ENCODE results near the gene DNAJC5G. TPM values are rescaled to one million over a fixed set of nuclear protein-coding genes. Genes with fewer than 3 reads are reported as not detected.

The DNAJC5G gene
- total RNA-seq, 6 experiments from 2014 or later, result not detected

GRCh38 chr2:27236136-27236535 is 39.1 kb upstream of the DNAJC5G start:
- Mint-ChIP-seq H3K4me3 (no peak overlapping the region), H3K36me3 (ENCODE audit: low read depth) (peaks cover 47% of the 10 kb centered on the region), H3K27me3 (ENCODE audit: insufficient read depth) (no peaks in the 10 kb centered on the region; the same call in 1 of the 2 replicates), H3K4me1 (ENCODE audit: low read depth) (no peaks in the 10 kb centered on the region), H3K27ac (no peak overlapping the region), H3K9me3 (no peaks in the 10 kb centered on the region)
- DNase-seq, result no peak
- TF ChIP-seq, protein P1, sequence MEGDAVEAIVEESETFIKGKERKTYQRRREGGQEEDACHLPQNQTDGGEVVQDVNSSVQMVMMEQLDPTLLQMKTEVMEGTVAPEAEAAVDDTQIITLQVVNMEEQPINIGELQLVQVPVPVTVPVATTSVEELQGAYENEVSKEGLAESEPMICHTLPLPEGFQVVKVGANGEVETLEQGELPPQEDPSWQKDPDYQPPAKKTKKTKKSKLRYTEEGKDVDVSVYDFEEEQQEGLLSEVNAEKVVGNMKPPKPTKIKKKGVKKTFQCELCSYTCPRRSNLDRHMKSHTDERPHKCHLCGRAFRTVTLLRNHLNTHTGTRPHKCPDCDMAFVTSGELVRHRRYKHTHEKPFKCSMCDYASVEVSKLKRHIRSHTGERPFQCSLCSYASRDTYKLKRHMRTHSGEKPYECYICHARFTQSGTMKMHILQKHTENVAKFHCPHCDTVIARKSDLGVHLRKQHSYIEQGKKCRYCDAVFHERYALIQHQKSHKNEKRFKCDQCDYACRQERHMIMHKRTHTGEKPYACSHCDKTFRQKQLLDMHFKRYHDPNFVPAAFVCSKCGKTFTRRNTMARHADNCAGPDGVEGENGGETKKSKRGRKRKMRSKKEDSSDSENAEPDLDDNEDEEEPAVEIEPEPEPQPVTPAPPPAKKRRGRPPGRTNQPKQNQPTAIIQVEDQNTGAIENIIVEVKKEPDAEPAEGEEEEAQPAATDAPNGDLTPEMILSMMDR (IDR thresholded peaks at IDR 0.05), result no peak

DNA sequence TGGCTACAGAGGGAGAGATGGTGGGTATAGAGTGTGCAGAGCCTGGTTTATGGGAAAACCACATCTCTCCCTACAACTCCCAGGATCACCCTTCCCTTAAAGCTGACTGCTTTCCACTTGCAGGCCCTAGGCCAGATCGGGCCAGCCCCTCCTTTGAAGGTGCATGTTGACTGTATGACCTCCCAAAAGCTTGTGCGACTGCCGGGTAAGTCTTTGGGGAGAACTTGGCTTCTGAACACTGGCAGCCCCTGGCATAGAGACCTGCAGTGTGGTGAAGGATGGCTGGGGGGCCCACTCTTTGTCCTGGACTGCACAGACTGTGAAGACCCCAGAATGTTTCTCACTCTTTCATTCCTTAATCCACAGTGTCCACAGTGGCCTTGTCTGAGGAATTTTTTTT is 38.6 kb upstream of the DNAJC5G start:
- H3K27me3 Mint-ChIP-seq (ENCODE audit: insufficient read depth), result no peaks in the 10 kb centered on the region; the same call in 1 of the 2 replicates
- H3K4me3 Mint-ChIP-seq, result no peak overlapping the region
- H3K4me1 Mint-ChIP-seq (ENCODE audit: low read depth), result no peaks in the 10 kb centered on the region
- peaks cover 43% of the 10 kb centered on the region for H3K36me3 Mint-ChIP-seq (ENCODE audit: low read depth)
- H3K9me3 Mint-ChIP-seq, result no peaks in the 10 kb centered on the region
- TF ChIP-seq, protein P1 (IDR thresholded peaks at IDR 0.05), result no peak
- no peak overlapping the region for H3K27ac Mint-ChIP-seq
- no peak for DNase-seq

DNA sequence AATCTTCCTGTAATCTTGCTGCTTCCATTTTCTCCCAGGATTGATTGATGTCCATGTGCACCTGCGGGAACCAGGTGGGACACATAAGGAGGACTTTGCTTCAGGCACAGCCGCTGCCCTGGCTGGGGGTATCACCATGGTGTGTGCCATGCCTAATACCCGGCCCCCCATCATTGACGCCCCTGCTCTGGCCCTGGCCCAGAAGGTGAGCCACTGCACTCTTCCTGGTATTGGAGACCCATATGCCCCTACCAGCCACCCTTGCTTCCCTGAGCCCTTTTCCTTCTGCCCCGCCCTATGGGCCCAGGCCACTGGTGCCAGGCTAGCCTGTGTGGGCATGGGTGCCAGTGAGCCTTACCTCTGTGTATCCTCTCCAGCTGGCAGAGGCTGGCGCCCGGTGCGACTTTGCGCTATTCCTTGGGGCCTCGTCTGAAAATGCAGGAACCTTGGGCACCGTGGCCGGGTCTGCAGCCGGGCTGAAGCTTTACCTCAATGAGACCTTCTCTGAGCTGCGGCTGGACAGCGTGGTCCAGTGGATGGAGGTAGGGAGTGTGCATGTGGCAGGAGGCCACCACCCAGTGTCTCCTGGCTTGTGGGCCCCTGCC is 37.8 kb upstream of the DNAJC5G start:
- no peaks in the 10 kb centered on the region for H3K9me3 Mint-ChIP-seq
- TF ChIP-seq, protein P1 (IDR thresholded peaks at IDR 0.05), result no peak
- H3K27ac Mint-ChIP-seq, result no peak overlapping the region
- no peaks in the 10 kb centered on the region for H3K4me1 Mint-ChIP-seq (ENCODE audit: low read depth)
- no peak overlapping the region for H3K4me3 Mint-ChIP-seq
- H3K27me3 Mint-ChIP-seq (ENCODE audit: insufficient read depth), result peaks cover 2% of the 10 kb centered on the region; the same call in 1 of the 2 replicates
- H3K36me3 Mint-ChIP-seq (ENCODE audit: low read depth), result peaks cover 40% of the 10 kb centered on the region
- no peak for DNase-seq

DNA sequence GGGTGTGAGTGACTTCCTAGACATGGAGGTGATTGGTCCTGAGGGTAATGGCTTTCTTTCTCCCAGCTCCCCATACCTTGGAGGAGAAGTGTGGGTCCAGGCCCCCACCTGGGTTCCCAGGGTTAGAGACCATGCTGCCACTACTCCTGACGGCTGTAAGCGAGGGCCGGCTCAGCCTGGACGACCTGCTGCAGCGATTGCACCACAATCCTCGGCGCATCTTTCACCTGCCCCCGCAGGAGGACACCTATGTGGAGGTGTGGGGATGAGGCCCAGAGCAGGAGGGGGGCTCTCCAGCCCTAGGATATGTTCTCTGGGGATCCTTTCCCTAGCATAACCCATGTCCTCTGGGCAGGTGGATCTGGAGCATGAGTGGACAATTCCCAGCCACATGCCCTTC is 36.3 kb upstream of the DNAJC5G start:
- Mint-ChIP-seq H3K27ac (no peak overlapping the region), H3K4me1 (ENCODE audit: low read depth) (no peaks in the 10 kb centered on the region), H3K36me3 (ENCODE audit: low read depth) (peaks cover 33% of the 10 kb centered on the region), H3K4me3 (no peak overlapping the region), H3K27me3 (ENCODE audit: insufficient read depth) (peaks cover 2% of the 10 kb centered on the region; the same call in 1 of the 2 replicates), H3K9me3 (no peaks in the 10 kb centered on the region)
- TF ChIP-seq, protein P1 (IDR thresholded peaks at IDR 0.05), result no peak
- DNase-seq, result no peak

DNA sequence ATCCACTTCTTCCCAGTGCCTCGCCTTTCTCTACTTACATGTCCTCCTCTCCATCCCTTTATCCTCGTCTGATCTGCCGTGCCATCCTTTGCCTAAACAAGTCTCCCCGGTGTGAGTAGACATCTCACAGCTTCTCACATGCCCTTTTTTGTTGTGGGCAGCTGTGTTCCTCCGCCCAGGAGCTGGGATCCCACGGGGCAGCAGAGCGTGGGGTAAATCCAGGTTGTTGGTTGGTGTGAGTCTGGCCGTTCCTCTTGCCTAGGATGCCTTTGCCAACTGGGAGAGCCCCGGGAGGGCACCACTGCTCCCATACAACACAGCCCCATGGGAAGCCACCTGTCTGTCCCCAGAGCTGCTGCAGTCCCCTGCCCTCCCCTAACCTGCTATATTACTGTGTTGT is 34.8 kb upstream of the DNAJC5G start:
- no peak overlapping the region for H3K4me3 Mint-ChIP-seq

More for the DNA sequence above, 34.8 kb upstream of the DNAJC5G start:
- no peak for DNase-seq
- Mint-ChIP-seq H3K9me3 (no peaks in the 10 kb centered on the region), H3K27me3 (ENCODE audit: insufficient read depth) (peaks cover 2% of the 10 kb centered on the region; the same call in 1 of the 2 replicates), H3K27ac (no peak overlapping the region), H3K4me1 (ENCODE audit: low read depth) (no peaks in the 10 kb centered on the region), H3K36me3 (ENCODE audit: low read depth) (peaks cover 29% of the 10 kb centered on the region)
- TF ChIP-seq, protein P1 (IDR thresholded peaks at IDR 0.05), result no peak
